ENCODE data around the gene DBF4B. TPM values are rescaled to one million over a fixed set of nuclear protein-coding genes. Genes with fewer than 3 reads are reported as not detected.

The DBF4B gene
- total and polyA plus RNA-seq, 10 of the 15 experiments (the other 5 are each of a cell fraction or from before 2014, with no cell fraction given): 2.4 to 24.6 (median 16.9) TPM

- ATAC-seq (no peak), DNase-seq (ENCODE audit: low read depth, low spot score) (no peak), FAIRE-seq (no peak)
- 39% methylated on average over 16 of the region's 17 CpGs for WGBS (ENCODE audit: insufficient coverage, insufficient replicate concordance, low lambda C conversion rate, missing lambda C conversion rate)
- ChIA-PET SMC1A (ENCODE audit: uncharacterized antibody, unreplicated experiment) (no interaction called here), CTCF (no interaction called here), POLR2A (interaction anchor here (0.6 kb wide), 1 partner anchor 84 kb away, joined by 3 read pairs; no protein-coding TSS in a partner anchor), RAD21 (ENCODE audit: unreplicated experiment) (no interaction called here)
- Histone ChIP-seq H3K4me3 (no peak overlapping the region), H3K9ac (ENCODE audit: control insufficient read depth, insufficient read depth, low read length) (no peak overlapping the region), H4K20me1 (ENCODE audit: control insufficient read depth, insufficient read depth) (no peaks in the 10 kb centered on the region), H3K9me3 (replicated peaks; ENCODE audit: control insufficient read depth, insufficient read depth, low read length) (no peaks in the 10 kb centered on the region), H3K36me3 (ENCODE audit: control insufficient read depth in 2 of 2, insufficient read depth in 2 of 2, low read length in 1 of 2) (no peaks in the 10 kb centered on the region), H3K79me2 (ENCODE audit: control insufficient read depth, insufficient read depth, low read length) (no peaks in the 10 kb centered on the region), H2AFZ (ENCODE audit: control insufficient read depth, low read depth, low read length) (no peak overlapping the region), H3K27ac (ENCODE audit: control insufficient read depth, insufficient read depth) (no peak overlapping the region), H3K27me3 (replicated peaks in 1 of 2; ENCODE audit: control insufficient read depth in 2 of 2, insufficient read depth in 2 of 2, low read length in 1 of 2) (peaks cover 1 to 4% of the 10 kb centered on the region in 2 experiments; a peak in 3 of 4 replicates), H3K4me2 (ENCODE audit: control insufficient read depth, insufficient read depth) (no peak overlapping the region), H3K4me1 (ENCODE audit: control insufficient read depth, insufficient read depth, low read length) (no peaks in the 10 kb centered on the region)
- no TSS peak for BruUV-seq (replicated peaks)
- intact Hi-C loops (cut with micrococcal nuclease; ENCODE audit: unreplicated experiment) (no loop called here), in situ Hi-C loops (cut with MboI) (no loop called here)
- TF ChIP-seq CREB1 (IDR thresholded peaks at IDR 0.05; ENCODE audit: low read depth): no peak
- no peak for TF ChIP-seq MLLT1 (IDR thresholded peaks at IDR 0.05)
- no peak for TF ChIP-seq SPI1 (IDR thresholded peaks at IDR 0.05; ENCODE audit: borderline replicate concordance, insufficient read depth, low read depth, low read length)
- TF ChIP-seq BRCA1 (IDR thresholded peaks at IDR 0.05; ENCODE audit: low read depth, low read length): no peak
- TF ChIP-seq NR2F1 (conservative IDR thresholded peaks at IDR 0.05): no peak
- TF ChIP-seq ZSCAN29 (IDR thresholded peaks at IDR 0.05): no peak
- no peak for TF ChIP-seq MAX (IDR thresholded peaks at IDR 0.05; ENCODE audit: low read depth, low read length)
- TF ChIP-seq JUNB (IDR thresholded peaks at IDR 0.05): no peak
- TF ChIP-seq RELA (IDR thresholded peaks at IDR 0.05; ENCODE audit: borderline replicate concordance, partially characterized antibody): no peak
Measured at GRCh38 chr17:44761932-44762810, 53.7 kb downstream of the DBF4B start.

Data from GM12878 (cell line).